Fibroblast of pulmonary artery (primary cell): ENCODE measurements around the gene POLE3.

Source experiments
- DNase-seq: peaks from one replicate; pipeline ENCODE4 v3.0.0-alpha.2; 2010; ENCODE audit warnings: low read depth
- H3K4me3 ChIP-seq: replicated peaks from 2 replicates; pipeline ENCODE4 v1.5.1; 2011; ENCODE audit warnings: low read depth, mild to moderate bottlenecking, control low read depth, low read length, moderate library complexity
- TF ChIP-seq, protein P1 (sequence below): IDR thresholded peaks from 2 replicates; pipeline ENCODE4 v1.5.1; 2011; ENCODE audit warnings: mild to moderate bottlenecking, control low read depth, low read length, inconsistent platforms; ENCODE audit errors: missing control alignments

POLE3 gene

DNA sequence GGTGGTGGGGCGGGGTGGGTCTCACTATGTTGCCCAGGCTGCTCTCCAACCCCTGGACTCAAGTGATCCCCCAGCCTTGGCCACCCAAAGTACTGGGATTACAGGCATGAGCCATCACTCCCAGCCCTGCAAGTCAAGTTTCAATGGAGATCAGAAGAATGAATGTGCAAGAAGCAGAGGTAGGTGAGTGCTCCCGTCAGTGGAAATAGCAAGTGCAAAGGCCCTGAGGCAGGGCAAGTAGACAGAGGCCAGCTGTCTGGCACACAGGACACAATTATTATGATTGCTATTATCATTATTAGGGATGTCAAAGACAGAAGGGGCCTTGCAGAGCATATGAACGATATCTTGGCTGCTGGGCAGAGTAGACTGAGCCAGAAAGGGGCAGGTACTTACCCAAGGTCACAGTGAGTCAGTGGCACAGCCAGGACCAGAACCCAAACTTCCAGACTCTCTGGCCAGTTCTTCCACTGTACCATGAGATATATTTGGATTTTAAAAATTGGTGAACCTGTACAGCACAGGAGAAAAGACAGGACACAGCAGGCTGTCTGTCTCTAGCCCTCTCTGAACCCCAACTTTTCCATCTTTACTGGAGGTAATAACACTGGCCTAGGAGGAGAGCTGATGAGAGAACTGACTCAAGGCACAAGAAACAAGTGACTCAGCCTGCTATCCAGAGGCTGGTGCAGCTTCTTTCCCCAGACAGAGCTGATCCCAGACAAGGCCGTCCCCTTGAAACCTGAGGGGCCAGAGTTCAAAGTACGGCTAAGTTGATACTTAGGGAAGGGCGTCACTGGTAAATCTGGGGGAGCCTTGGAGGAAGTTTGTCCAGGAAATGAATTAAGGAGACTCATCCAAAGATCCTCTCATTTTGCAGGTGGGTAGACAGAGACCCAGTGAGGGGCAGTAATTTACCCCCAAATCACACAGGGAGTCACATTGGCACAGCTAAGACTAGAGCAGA is 35.1 kb downstream of the POLE3 start:
- no peak for DNase-seq
- peak overlapping the region; percentile 86 for H3K4me3 ChIP-seq
- TF ChIP-seq, protein P1, sequence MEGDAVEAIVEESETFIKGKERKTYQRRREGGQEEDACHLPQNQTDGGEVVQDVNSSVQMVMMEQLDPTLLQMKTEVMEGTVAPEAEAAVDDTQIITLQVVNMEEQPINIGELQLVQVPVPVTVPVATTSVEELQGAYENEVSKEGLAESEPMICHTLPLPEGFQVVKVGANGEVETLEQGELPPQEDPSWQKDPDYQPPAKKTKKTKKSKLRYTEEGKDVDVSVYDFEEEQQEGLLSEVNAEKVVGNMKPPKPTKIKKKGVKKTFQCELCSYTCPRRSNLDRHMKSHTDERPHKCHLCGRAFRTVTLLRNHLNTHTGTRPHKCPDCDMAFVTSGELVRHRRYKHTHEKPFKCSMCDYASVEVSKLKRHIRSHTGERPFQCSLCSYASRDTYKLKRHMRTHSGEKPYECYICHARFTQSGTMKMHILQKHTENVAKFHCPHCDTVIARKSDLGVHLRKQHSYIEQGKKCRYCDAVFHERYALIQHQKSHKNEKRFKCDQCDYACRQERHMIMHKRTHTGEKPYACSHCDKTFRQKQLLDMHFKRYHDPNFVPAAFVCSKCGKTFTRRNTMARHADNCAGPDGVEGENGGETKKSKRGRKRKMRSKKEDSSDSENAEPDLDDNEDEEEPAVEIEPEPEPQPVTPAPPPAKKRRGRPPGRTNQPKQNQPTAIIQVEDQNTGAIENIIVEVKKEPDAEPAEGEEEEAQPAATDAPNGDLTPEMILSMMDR: no peak

DNA sequence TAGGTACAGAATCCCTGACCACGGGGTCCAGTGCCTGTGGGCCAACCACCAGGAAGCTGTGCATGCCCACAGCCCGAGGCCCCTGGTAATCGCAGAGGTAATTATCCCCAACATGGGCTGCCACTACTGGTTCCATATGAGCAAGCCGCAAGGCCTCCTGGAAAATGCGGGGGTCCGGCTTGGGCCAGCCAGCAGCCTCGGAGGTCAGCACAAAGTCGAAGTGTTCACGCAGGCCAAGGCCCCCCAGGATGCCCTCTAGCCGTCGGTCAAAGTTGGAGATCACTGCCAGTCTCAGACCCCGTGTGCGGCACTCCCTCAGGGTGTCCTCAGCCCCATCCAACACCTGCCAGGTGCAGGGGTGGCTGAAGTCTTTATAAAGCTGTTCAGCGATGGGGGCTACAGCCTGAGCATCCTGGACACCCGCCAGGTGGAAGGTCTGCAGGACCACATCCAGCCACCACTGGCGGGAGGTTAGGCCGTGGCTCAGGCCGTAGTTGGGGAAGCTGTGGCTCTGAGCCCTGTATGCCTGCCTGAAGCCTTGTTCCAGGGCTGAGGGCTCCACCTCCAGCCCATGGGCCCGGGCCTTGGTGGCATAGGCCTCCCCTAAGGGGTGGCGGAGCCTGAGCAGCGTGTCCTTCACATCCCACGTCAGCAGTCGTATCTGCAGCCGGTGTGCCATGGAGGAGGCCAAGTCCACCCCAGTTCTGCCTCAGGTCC is 36.6 kb downstream of the POLE3 start:
- H3K4me3 ChIP-seq: no peak overlapping the region
- DNase-seq: no peak
- TF ChIP-seq, protein P1: no peak

DNA sequence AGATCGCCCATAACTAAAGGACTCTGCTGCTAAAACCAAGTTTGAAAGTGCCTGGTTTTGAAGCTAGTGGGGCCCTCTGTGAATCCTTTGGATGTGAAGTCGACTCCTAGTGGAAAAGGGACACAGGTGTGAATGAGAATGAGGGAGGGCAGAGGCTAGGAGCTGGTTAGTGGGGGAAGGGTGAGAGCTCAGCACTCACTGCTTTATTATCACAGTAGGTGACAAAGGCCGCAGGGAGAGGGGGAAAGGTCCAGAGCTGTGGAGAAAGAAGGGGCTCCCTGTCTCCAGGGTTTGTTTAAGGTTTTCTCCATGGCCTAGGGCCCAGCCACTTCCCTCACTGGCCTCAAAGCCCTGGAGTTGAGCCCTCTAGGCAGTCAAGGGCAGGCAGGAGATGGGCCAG is 37.2 kb downstream of the POLE3 start:
- H3K4me3 ChIP-seq: no peak overlapping the region
- TF ChIP-seq, protein P1: no peak
- no peak for DNase-seq

DNA sequence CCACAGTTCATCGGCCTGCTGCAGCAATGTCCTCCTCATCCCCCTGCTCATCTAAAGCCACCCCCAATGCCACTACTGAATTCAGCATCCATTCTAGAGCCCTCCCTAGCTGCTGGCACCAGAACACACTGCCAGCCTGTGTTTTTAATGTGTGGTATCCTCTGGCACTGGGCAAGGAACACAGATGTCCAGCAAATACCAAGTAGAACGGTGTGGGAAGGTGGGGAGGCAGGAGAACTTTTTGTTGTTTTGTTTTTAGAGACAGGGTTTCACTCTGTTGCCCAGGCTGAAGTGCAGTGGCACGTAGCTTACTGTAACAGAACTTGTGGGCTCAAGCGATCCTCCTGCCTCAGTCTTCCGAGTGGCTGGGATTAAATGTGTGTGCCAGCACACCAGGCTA is 38.4 kb downstream of the POLE3 start:
- no peak overlapping the region for H3K4me3 ChIP-seq
- TF ChIP-seq, protein P1: no peak
- DNase-seq: no peak

DNA sequence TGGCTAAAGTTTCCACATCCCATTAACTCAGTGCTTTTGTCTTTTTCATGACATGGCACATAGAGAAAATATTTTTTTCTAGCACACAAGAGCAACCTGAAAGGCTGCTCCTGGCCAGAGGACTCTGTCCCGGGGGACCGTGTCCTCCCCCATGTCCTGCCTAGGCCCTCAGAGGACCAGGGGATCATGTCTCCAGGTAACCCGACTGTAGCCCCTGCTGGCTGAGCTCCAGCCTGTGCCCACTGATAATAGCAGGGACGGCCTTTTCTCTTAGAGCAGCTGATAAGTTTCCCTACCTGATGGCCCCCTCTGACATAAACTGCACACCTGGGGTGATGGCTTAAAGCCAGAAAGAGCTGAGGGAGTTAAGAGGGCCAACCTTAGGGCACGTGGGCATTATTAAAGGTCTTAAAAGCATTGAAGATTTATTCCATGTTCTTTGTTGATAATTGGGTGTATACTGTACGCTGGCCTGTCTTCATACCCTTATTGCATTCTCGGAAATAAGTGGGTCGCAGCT is 39.6 kb downstream of the POLE3 start:
- no peak overlapping the region for H3K4me3 ChIP-seq
- no peak for DNase-seq
- TF ChIP-seq, protein P1: no peak

DNA sequence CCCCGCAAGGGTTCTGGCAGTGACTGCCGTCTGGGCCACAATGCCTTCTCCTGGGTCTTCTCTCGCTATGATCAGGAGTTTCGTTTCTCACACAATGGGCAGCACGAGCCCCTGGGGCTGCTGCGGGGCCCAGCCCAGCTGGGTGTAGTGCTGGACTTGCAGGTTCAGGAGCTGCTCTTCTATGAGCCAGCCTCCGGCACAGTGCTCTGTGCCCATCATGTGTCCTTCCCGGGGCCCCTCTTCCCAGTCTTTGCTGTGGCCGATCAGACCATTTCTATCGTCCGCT is 40.7 kb downstream of the POLE3 start:
- H3K4me3 ChIP-seq: no peak overlapping the region
- DNase-seq: no peak
- TF ChIP-seq, protein P1: no peak
